Tibial nerve (tissue), 4 donors: ENCODE measurements around the gene STARD3. TPM values are rescaled to one million over a fixed set of nuclear protein-coding genes. Genes with fewer than 3 reads are reported as not detected.

Experiments
- DNase-seq, 2 donors: peaks; one replicate each; pipeline ENCODE4 v3.0.0-alpha.2; 2019; ENCODE audit warnings: low spot score in 2 of 2
- H3K27ac ChIP-seq, 4 donors: fragments of 200-600 bp; sonication (generic) in 3 of 4; one replicate each; pipeline ENCODE4 v1.5.1; 2017 to 2019; ENCODE audit warnings: mild to moderate bottlenecking in 1 of 4
- H3K27me3 ChIP-seq, 2 donors: fragments of 200-600 bp; sonication (generic) in 1 of 2; one replicate each; pipeline versions ENCODE4 v1.5.1 to v1.6.0; 2017 to 2019
- H3K36me3 ChIP-seq, 3 donors: fragments of 200-600 bp; sonication (generic); one replicate each; pipeline ENCODE4 v1.5.1; 2018 to 2019
- H3K4me1 ChIP-seq, 4 donors: fragments of 200-600 bp; sonication (generic) in 3 of 4; one replicate each; pipeline ENCODE4 v1.5.1; 2017 to 2019
- H3K4me3 ChIP-seq, 4 donors: fragments of 200-600 bp; sonication (generic) in 3 of 4; one replicate each; pipeline ENCODE4 v1.5.1; 2017 to 2019; ENCODE audit warnings: mild to moderate bottlenecking in 1 of 4, moderate library complexity in 1 of 4
- H3K9me3 ChIP-seq, 4 donors: fragments of 200-600 bp; sonication (generic) in 3 of 4; one replicate each; pipeline ENCODE4 v1.5.1; 2017 to 2019
- EP300 ChIP-seq, 2 donors: sonication (generic); formaldehyde crosslinking; IDR thresholded peaks; one replicate each; pipeline ENCODE4 v1.6.1; 2017; ENCODE audit warnings: antibody characterized with exemption in 2 of 2, mild to moderate bottlenecking in 1 of 2
- POLR2A ChIP-seq, 2 donors: fragments of 450-650 bp; IDR thresholded peaks; one replicate each; pipeline ENCODE4 v1.6.1; 2017; ENCODE audit warnings: antibody characterized with exemption in 2 of 2, mild to moderate bottlenecking in 2 of 2, moderate library complexity in 2 of 2
- WGBS, 2 donors: methylation state at CpG; one replicate each; pipeline ENCODE4 v1.1.5; 2018; 5-methylcytosine and 5-hydroxymethylcytosine counted together
- total RNA-seq, 4 donors: library from RNA; depleted of rRNA; stranded (reverse); fragments of >200 nt; gene quantifications; one replicate each; pipeline ENCODE4 v1.1.0, GENCODE V29; 2016
- TF ChIP-seq, protein P1 (sequence below), 5 experiments: fragments of 200-600 bp in 3 of 5; fragments of 450-650 bp in 2 of 5; sonication (generic) in 3 of 5; IDR thresholded peaks; one replicate each; pipeline ENCODE4 v1.5.1; 2016 to 2019; ENCODE audit warnings: antibody characterized with exemption in 5 of 5, mild to moderate bottlenecking in 3 of 5, moderate library complexity in 2 of 5

STARD3 gene
- total RNA-seq, 4 donors from 2014 or later, result 85.3 to 170 (median 108) TPM

DNA sequence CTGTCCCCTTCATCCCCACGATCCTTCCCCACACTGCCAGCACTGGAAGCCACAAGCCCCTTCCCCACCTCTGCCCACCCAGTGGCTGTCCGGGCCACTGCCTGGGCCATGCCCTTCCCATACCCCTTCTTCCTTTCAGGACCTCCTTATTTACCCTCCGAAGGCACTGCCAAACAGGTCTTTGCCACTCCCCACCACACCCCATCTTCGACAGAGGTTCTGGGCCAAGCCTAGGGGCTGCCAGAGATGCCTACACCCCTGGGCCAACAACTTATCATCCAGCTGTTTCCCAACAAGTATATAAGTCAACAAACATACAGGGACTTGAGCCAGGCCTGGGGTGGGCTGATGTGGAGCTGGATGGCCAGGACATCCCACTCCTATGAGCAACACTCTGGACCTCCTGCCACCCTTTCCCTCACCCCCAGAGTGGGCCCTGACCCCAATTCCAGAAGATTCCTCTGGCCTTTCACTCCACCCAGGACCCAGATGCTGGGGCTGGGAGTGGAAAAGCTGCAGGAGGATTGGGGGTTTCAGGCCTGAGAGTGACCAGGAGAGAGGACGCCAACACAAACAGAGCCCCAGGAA, 11.7 kb upstream of the STARD3 start:
- TF ChIP-seq EP300 (IDR thresholded peaks at IDR 0.05) (no peak), POLR2A (IDR thresholded peaks at IDR 0.05) (no peak)
- TF ChIP-seq, protein P1, sequence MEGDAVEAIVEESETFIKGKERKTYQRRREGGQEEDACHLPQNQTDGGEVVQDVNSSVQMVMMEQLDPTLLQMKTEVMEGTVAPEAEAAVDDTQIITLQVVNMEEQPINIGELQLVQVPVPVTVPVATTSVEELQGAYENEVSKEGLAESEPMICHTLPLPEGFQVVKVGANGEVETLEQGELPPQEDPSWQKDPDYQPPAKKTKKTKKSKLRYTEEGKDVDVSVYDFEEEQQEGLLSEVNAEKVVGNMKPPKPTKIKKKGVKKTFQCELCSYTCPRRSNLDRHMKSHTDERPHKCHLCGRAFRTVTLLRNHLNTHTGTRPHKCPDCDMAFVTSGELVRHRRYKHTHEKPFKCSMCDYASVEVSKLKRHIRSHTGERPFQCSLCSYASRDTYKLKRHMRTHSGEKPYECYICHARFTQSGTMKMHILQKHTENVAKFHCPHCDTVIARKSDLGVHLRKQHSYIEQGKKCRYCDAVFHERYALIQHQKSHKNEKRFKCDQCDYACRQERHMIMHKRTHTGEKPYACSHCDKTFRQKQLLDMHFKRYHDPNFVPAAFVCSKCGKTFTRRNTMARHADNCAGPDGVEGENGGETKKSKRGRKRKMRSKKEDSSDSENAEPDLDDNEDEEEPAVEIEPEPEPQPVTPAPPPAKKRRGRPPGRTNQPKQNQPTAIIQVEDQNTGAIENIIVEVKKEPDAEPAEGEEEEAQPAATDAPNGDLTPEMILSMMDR (IDR thresholded peaks at IDR 0.05), result no peak
- peak overlapping the region in 1 of 4 donors; percentile 62 for H3K27ac ChIP-seq
- no peaks in the 10 kb centered on the region for H3K36me3 ChIP-seq
- 45 to 47% methylated on average over 4 to 5 of the region's 5 CpGs for WGBS, 2 donors
- no peaks in the 10 kb centered on the region for H3K9me3 ChIP-seq
- DNase-seq, result no peak
- H3K4me1 ChIP-seq, result peaks cover 0 to 52% (median 23%) of the 10 kb centered on the region in 4 donors
- no peak overlapping the region for H3K4me3 ChIP-seq
- H3K27me3 ChIP-seq, result peaks cover 7 to 52% of the 10 kb centered on the region in 2 donors

GRCh38 chr17:39626171-39627046, 10.5 kb upstream of the STARD3 start, which contains the start of gene PPP1R1B:
Gene PPP1R1B (plus strand): TSS chr17:39626952. CDS start chr17:39627393, 441 bp downstream.
- 14 to 16% methylated on average over 28 to 29 of the region's 29 CpGs for WGBS, 2 donors
- TF ChIP-seq EP300 (IDR thresholded peaks at IDR 0.05), result no peak
- TF ChIP-seq, protein P1 (IDR thresholded peaks at IDR 0.05), result no peak
- no peak for TF ChIP-seq POLR2A (IDR thresholded peaks at IDR 0.05)
- peak within 1 kb of the TSS; percentile 4 to 90 (median 56) for H3K27ac ChIP-seq
- H3K4me1 ChIP-seq, result peaks cover 0 to 52% (median 23%) of the 10 kb centered on the region in 4 donors
- no peak for DNase-seq
- H3K4me3 ChIP-seq, result peak within 1 kb of the TSS; percentile 24 to 50 (median 40)
- no peaks in the 10 kb centered on the region for H3K36me3 ChIP-seq
- H3K27me3 ChIP-seq, result peaks cover 7 to 56% of the 10 kb centered on the region in 2 donors
- no peaks in the 10 kb centered on the region for H3K9me3 ChIP-seq

DNA sequence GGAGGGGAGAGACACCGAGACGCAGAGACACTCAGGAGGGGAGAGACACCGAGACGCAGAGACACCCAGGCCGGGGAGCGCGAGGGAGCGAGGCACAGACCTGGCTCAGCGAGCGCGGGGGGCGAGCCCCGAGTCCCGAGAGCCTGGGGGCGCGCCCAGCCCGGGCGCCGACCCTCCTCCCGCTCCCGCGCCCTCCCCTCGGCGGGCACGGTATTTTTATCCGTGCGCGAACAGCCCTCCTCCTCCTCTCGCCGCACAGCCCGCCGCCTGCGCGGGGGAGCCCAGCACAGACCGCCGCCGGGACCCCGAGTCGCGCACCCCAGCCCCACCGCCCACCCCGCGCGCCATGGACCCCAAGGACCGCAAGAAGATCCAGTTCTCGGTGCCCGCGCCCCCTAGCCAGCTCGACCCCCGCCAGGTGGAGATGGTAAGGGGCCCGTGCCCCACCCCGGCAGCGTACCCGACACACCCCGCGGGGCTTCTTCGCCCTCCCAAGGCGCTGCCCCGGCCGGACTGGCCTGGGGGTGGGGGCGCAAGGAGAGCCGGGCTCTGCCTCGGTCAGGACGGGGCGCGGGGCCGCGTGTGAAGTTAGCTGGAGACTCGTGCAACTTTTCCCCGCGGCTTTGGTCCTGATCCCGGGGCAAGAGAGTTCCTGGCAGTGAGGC, 9.8 kb upstream of the STARD3 start:
- TF ChIP-seq POLR2A (IDR thresholded peaks at IDR 0.05) (no peak), EP300 (IDR thresholded peaks at IDR 0.05) (no peak)
- TF ChIP-seq, protein P1 (IDR thresholded peaks at IDR 0.05), result no peak
- H3K36me3 ChIP-seq, result no peaks in the 10 kb centered on the region
- peaks cover 0 to 52% (median 25%) of the 10 kb centered on the region in 4 donors for H3K4me1 ChIP-seq
- H3K27me3 ChIP-seq, result peaks cover 7 to 59% of the 10 kb centered on the region in 2 donors
- WGBS, 2 donors, result 0 to 2% methylated on average over 13 to 22 of the region's 72 CpGs
- H3K27ac ChIP-seq, result peak overlapping the region; percentile 4 to 90 (median 56)
- H3K9me3 ChIP-seq, result no peaks in the 10 kb centered on the region
- H3K4me3 ChIP-seq, result peak overlapping the region; percentile 24 to 50 (median 40)
- DNase-seq, result no peak

- Histone ChIP-seq H3K9me3 (no peaks in the 10 kb centered on the region), H3K4me3 (peak overlapping the region in 1 of 4 donors; percentile 32), H3K4me1 (peaks cover 0 to 56% (median 23%) of the 10 kb centered on the region in 4 donors), H3K27me3 (peaks cover 7 to 59% of the 10 kb centered on the region in 2 donors), H3K27ac (peak overlapping the region; percentile 4 to 90 (median 58)), H3K36me3 (no peaks in the 10 kb centered on the region)
- no peak for DNase-seq
- TF ChIP-seq POLR2A (IDR thresholded peaks at IDR 0.05) (no peak), EP300 (IDR thresholded peaks at IDR 0.05) (no peak)
- TF ChIP-seq, protein P1 (IDR thresholded peaks at IDR 0.05), result no peak
- WGBS, 2 donors, result 40 to 65% methylated on average over 7 to 11 of the region's 16 CpGs
These were observed 9.0 kb upstream of the STARD3 start for GRCh38 chr17:39627712-39628516.
